Aorta (tissue), 5 donors: Measurements from ENCODE around the gene TRIP13. TPM values are rescaled to one million over a fixed set of nuclear protein-coding genes. Genes with fewer than 3 reads are reported as not detected.
"Not testable (repeated sequence)": the region's sequence is repeated elsewhere in the genome, so short reads cannot be mapped to it uniquely, and the experiment has no call there.

Experiments
- ATAC-seq: fragments of 200-7000 bp; cut with Tn5 transposase; one replicate; pipeline ENCODE4 v1.9.1; 2022; ENCODE audit warnings: moderate library complexity; ENCODE audit not compliant: low FRiP score
- DNase-seq, 2 donors: peaks; one replicate each; pipeline ENCODE4 v3.0.0-alpha.2; 2020
- H3K27ac ChIP-seq, 2 donors: one replicate each; pipeline ENCODE4 v1.5.1; 2013; ENCODE audit warnings: low read length in 2 of 2, mild to moderate bottlenecking in 2 of 2, moderate library complexity in 2 of 2, control low read depth in 1 of 2, inconsistent platforms in 1 of 2, low read depth in 1 of 2
- H3K27me3 ChIP-seq, 2 donors: one replicate each; pipeline ENCODE4 v1.6.1; 2013; ENCODE audit warnings: control low read depth in 1 of 2, low read length in 1 of 2, mild to moderate bottlenecking in 1 of 2, moderate library complexity in 1 of 2; ENCODE audit not compliant: insufficient read depth in 2 of 2, control insufficient read depth in 1 of 2
- H3K36me3 ChIP-seq, 2 donors: one replicate each; pipeline ENCODE4 v1.6.1; 2013; ENCODE audit warnings: control low read depth in 1 of 2, low read length in 1 of 2, mild to moderate bottlenecking in 1 of 2; ENCODE audit not compliant: insufficient read depth in 2 of 2, control insufficient read depth in 1 of 2
- H3K4me1 ChIP-seq, 2 donors: one replicate each; pipeline ENCODE4 v1.6.1; 2013; ENCODE audit warnings: low read length in 2 of 2, control low read depth in 1 of 2, mild to moderate bottlenecking in 1 of 2, moderate library complexity in 1 of 2; ENCODE audit not compliant: insufficient read depth in 2 of 2, control insufficient read depth in 1 of 2
- H3K4me3 ChIP-seq, 2 donors: one replicate each; pipeline ENCODE4 v1.5.1; 2013; ENCODE audit warnings: low read length in 2 of 2, control low read depth in 1 of 2, mild to moderate bottlenecking in 1 of 2
- H3K9me3 ChIP-seq: one replicate; pipeline ENCODE4 v1.6.1; 2013; ENCODE audit warnings: mild to moderate bottlenecking, low read length; ENCODE audit not compliant: control insufficient read depth
- WGBS, 2 donors: extraction: QIAGEN DNeasy Blood & Tissue Kit; methylation state at CpG; one replicate each; pipeline ENCODE4 v1.1.7; 2013; 5-methylcytosine and 5-hydroxymethylcytosine counted together
- intact Hi-C, 2 donors: fragments of 100-400 bp; cut with DNase I; formaldehyde crosslinking; loops; one replicate each; pipeline versions ENCODE4 v1.14.2 to v1.15.0; 2022
- polyA plus RNA-seq, 2 donors: library from polyadenylated mRNA; stranded (reverse); fragments of 200-250 nt; gene quantifications; one replicate each; pipeline ENCODE4 v1.2.3, GENCODE V29; 2013
- total RNA-seq, 2 donors: library from RNA; stranded (reverse); fragmentation: NEBNext Ultra II Directional; extraction: Animal tissue kit (Norgen Biotek cat#: 25700); gene quantifications; one replicate each; pipeline ENCODE4 v1.2.1, GENCODE V29; 2021
- donor health status: healthy with polysubstance abuse.
- donor health status: Bipolar disorder and iron deficiency.
- donor health status: DM: no; HTN: no; CAD: no.
- donor health status: DM: no; HTN: no; CAD: no.
- donor health status: DM: yes; HTN: yes; CAD: no.

TRIP13 gene
- total and polyA plus RNA-seq, 4 donors = 0.28 to 1.3 (median 1.0) TPM

- H3K27me3 ChIP-seq, H3K27ac ChIP-seq, H3K4me3 ChIP-seq, H3K36me3 ChIP-seq, DNase-seq, H3K9me3 ChIP-seq, H3K4me1 ChIP-seq: not testable (repeated sequence)
- 74 to 90% methylated on average over 4 to 10 of the region's 18 CpGs for WGBS, 2 donors
- ATAC-seq = peak; percentile 6
- intact Hi-C loops = loop anchor here (2.0 kb wide), 1 partner anchor 90 kb away; no protein-coding TSS in a partner anchor
Measured at GRCh38 chr5:847212-847611, 45.5 kb upstream of the TRIP13 start.

GRCh38 chr5:847736-848135 is 44.9 kb upstream of the TRIP13 start:
- not testable (repeated sequence) for H3K27ac ChIP-seq, H3K4me1 ChIP-seq, ATAC-seq, H3K36me3 ChIP-seq, H3K4me3 ChIP-seq, H3K27me3 ChIP-seq, H3K9me3 ChIP-seq
- intact Hi-C loops = loop anchor here (2.0 kb wide), 1 partner anchor 91 kb away; no protein-coding TSS in a partner anchor
- 95 to 100% methylated on average over 1 to 6 of the region's 7 CpGs for WGBS, 2 donors
- peak in 1 of 2 donors; percentile 61 for DNase-seq

GRCh38 chr5:848671-849111 is 44.0 kb upstream of the TRIP13 start:
- H3K27me3 ChIP-seq = no peaks in the 10 kb centered on the region
- no peaks in the 10 kb centered on the region for H3K9me3 ChIP-seq
- DNase-seq (peak; percentile 38 to 71), ATAC-seq (no peak)
- H3K27ac ChIP-seq = no peak overlapping the region
- H3K36me3 ChIP-seq = no peaks in the 10 kb centered on the region
- no peaks in the 10 kb centered on the region for H3K4me1 ChIP-seq
- 92 to 94% methylated on average over 14 of the region's 14 CpGs for WGBS, 2 donors
- no peak overlapping the region for H3K4me3 ChIP-seq
- intact Hi-C loops = no loop called here

GRCh38 chr5:849651-850301 is 42.9 kb upstream of the TRIP13 start:
- ATAC-seq (peak; percentile 40), DNase-seq (peak; percentile 33 to 73)
- Histone ChIP-seq H3K4me3 (no peak overlapping the region), H3K36me3 (no peaks in the 10 kb centered on the region), H3K27ac (no peak overlapping the region), H3K27me3 (no peaks in the 10 kb centered on the region), H3K4me1 (no peaks in the 10 kb centered on the region), H3K9me3 (no peaks in the 10 kb centered on the region)
- WGBS, 2 donors = 44 to 64% methylated on average over 20 of the region's 20 CpGs
- intact Hi-C loops = no loop called here

- Histone ChIP-seq H3K4me3 (no peak within 1 kb of the TSS), H3K36me3 (no peaks in the 10 kb centered on the region), H3K27ac (no peak within 1 kb of the TSS), H3K4me1 (no peaks in the 10 kb centered on the region), H3K9me3 (no peaks in the 10 kb centered on the region), H3K27me3 (no peaks in the 10 kb centered on the region)
- ATAC-seq = peak; percentile 21
- DNase-seq = peak; percentile 44 to 83
- intact Hi-C loops = no loop called here
- 55 to 67% methylated on average over 26 to 27 of the region's 27 CpGs for WGBS, 2 donors
Measured at GRCh38 chr5:850511-851006, 42.1 kb upstream of the TRIP13 start, which contains the start of gene ZDHHC11. TSS of gene ZDHHC11 (minus strand) at chr5:850986. CDS start at chr5:850602, 384 bp downstream.

GRCh38 chr5:851076-851475 is 41.6 kb upstream of the TRIP13 start:
- no peaks in the 10 kb centered on the region for H3K27me3 ChIP-seq
- H3K9me3 ChIP-seq = no peaks in the 10 kb centered on the region
- 65% methylated on average over 19 of the region's 19 CpGs for WGBS, 2 donors
- H3K36me3 ChIP-seq = no peaks in the 10 kb centered on the region
- intact Hi-C loops = no loop called here
- ATAC-seq = no peak
- no peak overlapping the region for H3K4me3 ChIP-seq
- H3K4me1 ChIP-seq = no peaks in the 10 kb centered on the region
- no peak overlapping the region for H3K27ac ChIP-seq
- peak; percentile 32 to 68 for DNase-seq

- H3K27me3 ChIP-seq = no peaks in the 10 kb centered on the region
- no peaks in the 10 kb centered on the region for H3K9me3 ChIP-seq
- DNase-seq (peak in 1 of 2 donors; percentile 63), ATAC-seq (no peak)
- H3K36me3 ChIP-seq = no peaks in the 10 kb centered on the region
- WGBS, 2 donors = 74 to 78% methylated on average over 16 of the region's 16 CpGs
- H3K27ac ChIP-seq = no peak overlapping the region
- H3K4me1 ChIP-seq = no peaks in the 10 kb centered on the region
- no peak overlapping the region for H3K4me3 ChIP-seq
- intact Hi-C loops = no loop called here
Measured at GRCh38 chr5:851553-851952, 41.1 kb upstream of the TRIP13 start.

- Histone ChIP-seq H3K36me3 (no peaks in the 10 kb centered on the region), H3K27ac (no peak overlapping the region), H3K9me3 (no peaks in the 10 kb centered on the region), H3K27me3 (no peaks in the 10 kb centered on the region), H3K4me3 (no peak overlapping the region), H3K4me1 (no peaks in the 10 kb centered on the region)
- DNase-seq (no peak), ATAC-seq (no peak)
- WGBS, 2 donors = 54 to 63% methylated on average over 5 of the region's 5 CpGs
- intact Hi-C loops = no loop called here
Measured at GRCh38 chr5:852018-852417, 40.7 kb upstream of the TRIP13 start.
